Body of pancreas (tissue), 4 donors: Measurements from ENCODE around the gene CARTPT. TPM values are rescaled to one million over a fixed set of nuclear protein-coding genes. Genes with fewer than 3 reads are reported as not detected.

ENCODE experiments used
- ATAC-seq: fragments of 150-250 bp; one replicate; pipeline ENCODE4 v1.9.1; 2016
- DNase-seq, 4 donors: peaks; one replicate each; pipeline ENCODE4 v3.0.0-alpha.2; 2019
- H3K27ac ChIP-seq, 4 donors: fragments of 200-600 bp; sonication (generic); 1 replicate in 3 of 4; 2 replicates in 1 of 4; pipeline versions ENCODE4 v1.5.1 to v1.6.1; 2016 to 2019; ENCODE audit warnings: mild to moderate bottlenecking in 1 of 4, mixed read lengths in 1 of 4, moderate library complexity in 1 of 4
- H3K27me3 ChIP-seq, 2 donors: fragments of 200-600 bp; sonication (generic); one replicate each; pipeline ENCODE4 v1.6.0; 2016; ENCODE audit warnings: mild to moderate bottlenecking in 1 of 2
- H3K36me3 ChIP-seq, 2 donors: fragments of 200-600 bp; sonication (generic); replicated peaks in 1 of 2; 2 replicates each; pipeline ENCODE4 v1.5.1; 2016; ENCODE audit warnings: low read depth in 2 of 2; ENCODE audit not compliant: insufficient read depth in 1 of 2
- H3K4me1 ChIP-seq: fragments of 200-600 bp; sonication (generic); one replicate; pipeline ENCODE4 v1.6.0; 2016
- H3K4me3 ChIP-seq, 2 donors: fragments of 200-600 bp; sonication (generic); 1 replicate in 1 of 2; 2 replicates in 1 of 2; pipeline ENCODE4 v1.5.1; 2016 to 2019
- H3K9me3 ChIP-seq, 3 donors: fragments of 200-600 bp; sonication (generic); 1 replicate in 2 of 3; 2 replicates in 1 of 3; pipeline ENCODE4 v1.5.1; 2016
- CTCF ChIP-seq, 7 experiments: fragments of 450-650 bp in 4 of 7; fragments of 200-600 bp in 3 of 7; sonication (generic) in 3 of 7; IDR thresholded peaks; one replicate each; pipeline ENCODE4 v1.5.1; 2016 to 2019; ENCODE audit warnings: antibody characterized with exemption in 7 of 7
- POLR2A ChIP-seq, 3 donors: fragments of 450-650 bp; IDR thresholded peaks; one replicate each; pipeline ENCODE4 v1.6.1; 2016; ENCODE audit warnings: antibody characterized with exemption in 3 of 3, mild to moderate bottlenecking in 2 of 3
- whole genome bisulfite sequencing, 2 donors: methylation state at CpG; one replicate each; pipeline ENCODE4 v1.1.5; 2017; 5-methylcytosine and 5-hydroxymethylcytosine counted together
- intact Hi-C: fragments of 100-400 bp; cut with DNase I; formaldehyde crosslinking; loops from one replicate; pipeline ENCODE4 v1.15.1; 2023
- total RNA-seq, 2 donors: library from RNA; depleted of rRNA; stranded (reverse); fragments of >200 nt; gene quantifications; one replicate each; pipeline ENCODE4 v1.1.0, GENCODE V29; 2016

The CARTPT gene
- total RNA-seq: not detected

GRCh38 chr5:71719063-71719964, at the start of gene CARTPT:
TSS of gene CARTPT (plus strand) at chr5:71719275. CDS start at chr5:71719294, 19 bp downstream.
- DNase-seq: no peak
- Histone ChIP-seq H3K9me3 (no peaks in the 10 kb centered on the region), H3K36me3 (no peaks in the 10 kb centered on the region), H3K4me1 (peaks cover 8% of the 10 kb centered on the region), H3K27ac (no peak within 1 kb of the TSS), H3K27me3 (no peaks in the 10 kb centered on the region), H3K4me3 (no peak within 1 kb of the TSS)
- peak; percentile 21 for ATAC-seq
- 5 to 9% methylated on average over 23 to 65 of the region's 65 CpGs for WGBS, 2 donors
- no peak for TF ChIP-seq CTCF (IDR thresholded peaks at IDR 0.05)
- TF ChIP-seq POLR2A (IDR thresholded peaks at IDR 0.05): no peak
- intact Hi-C loops: no loop called here

GRCh38 chr5:71677977-71678376, 41.1 kb upstream of the CARTPT start:
- no peak for ATAC-seq
- TF ChIP-seq POLR2A (IDR thresholded peaks at IDR 0.05) (no peak), CTCF (IDR thresholded peaks at IDR 0.05) (no peak)

GRCh38 chr5:71679714-71680113, 39.4 kb upstream of the CARTPT start:
- 62 to 64% methylated on average over 5 of the region's 5 CpGs for WGBS, 2 donors
- Histone ChIP-seq H3K4me3 (no peak overlapping the region), H3K36me3 (no peaks in the 10 kb centered on the region), H3K27ac (no peak overlapping the region), H3K4me1 (no peaks in the 10 kb centered on the region), H3K27me3 (no peaks in the 10 kb centered on the region), H3K9me3 (no peaks in the 10 kb centered on the region)
- ATAC-seq (no peak), DNase-seq (no peak)
- TF ChIP-seq POLR2A (IDR thresholded peaks at IDR 0.05) (no peak), CTCF (IDR thresholded peaks at IDR 0.05) (no peak)
- intact Hi-C loops: no loop called here

More at GRCh38 chr5:71677977-71678376, 41.1 kb upstream of the CARTPT start:
- H3K36me3 ChIP-seq: no peaks in the 10 kb centered on the region
- H3K27ac ChIP-seq: no peak overlapping the region
- no peak for DNase-seq
- intact Hi-C loops: no loop called here
- H3K4me1 ChIP-seq: no peaks in the 10 kb centered on the region
- H3K9me3 ChIP-seq: no peaks in the 10 kb centered on the region
- no peak overlapping the region for H3K4me3 ChIP-seq
- WGBS, 2 donors: 63 to 73% methylated on average over 1 of the region's 1 CpG
- H3K27me3 ChIP-seq: no peaks in the 10 kb centered on the region

GRCh38 chr5:71680510-71680909, 38.6 kb upstream of the CARTPT start:
- Histone ChIP-seq H3K4me1 (no peaks in the 10 kb centered on the region), H3K27ac (no peak overlapping the region), H3K9me3 (no peaks in the 10 kb centered on the region), H3K4me3 (no peak overlapping the region), H3K36me3 (no peaks in the 10 kb centered on the region), H3K27me3 (no peaks in the 10 kb centered on the region)
- no peak for ATAC-seq
- WGBS, 2 donors: 72 to 87% methylated on average over 2 of the region's 2 CpGs
- TF ChIP-seq CTCF (IDR thresholded peaks at IDR 0.05): no peak
- TF ChIP-seq POLR2A (IDR thresholded peaks at IDR 0.05): no peak
- intact Hi-C loops: no loop called here
- DNase-seq: no peak

- intact Hi-C loops: no loop called here
- Histone ChIP-seq H3K27ac (no peak overlapping the region), H3K4me1 (no peaks in the 10 kb centered on the region), H3K9me3 (no peaks in the 10 kb centered on the region), H3K36me3 (no peaks in the 10 kb centered on the region), H3K27me3 (no peaks in the 10 kb centered on the region), H3K4me3 (no peak overlapping the region)
- ATAC-seq (no peak), DNase-seq (no peak)
- 50 to 58% methylated on average over 3 of the region's 3 CpGs for WGBS, 2 donors
- no peak for TF ChIP-seq CTCF (IDR thresholded peaks at IDR 0.05)
- no peak for TF ChIP-seq POLR2A (IDR thresholded peaks at IDR 0.05)
Measured at GRCh38 chr5:71681296-71681695, 37.8 kb upstream of the CARTPT start.
